Retina (tissue), 1 donor: ENCODE data around the gene HNRNPLL.
"Not testable (repeated sequence)": the region's sequence is repeated elsewhere in the genome, so short reads cannot be mapped to it uniquely, and the experiment has no call there.

ENCODE experiments used
- DNase-seq: peaks from one replicate; pipeline ENCODE4 v3.0.0-alpha.2; 2016

The HNRNPLL gene

GRCh38 chr2:38617301-38617700, 14.6 kb upstream of the HNRNPLL start:
- DNase-seq: no peak

DNA sequence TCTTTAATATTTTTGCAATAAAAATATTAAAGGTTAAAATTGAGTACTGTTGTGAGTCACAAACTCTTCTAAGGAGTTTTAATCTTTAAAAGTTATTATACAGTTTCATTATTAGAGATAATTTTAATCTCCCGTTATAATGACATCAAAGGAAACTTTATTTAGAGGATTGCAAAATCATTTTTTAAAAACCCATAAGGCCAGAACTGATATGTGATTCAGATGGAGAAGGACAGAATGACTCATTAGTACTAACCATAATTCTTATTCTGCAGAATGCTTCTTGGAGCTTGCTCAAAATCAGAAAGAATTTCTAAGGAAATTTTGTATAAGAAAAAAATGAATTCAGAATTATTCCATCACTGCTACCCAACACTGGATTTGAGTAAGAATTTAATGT, 12.5 kb upstream of the HNRNPLL start:
- DNase-seq: no peak

DNA sequence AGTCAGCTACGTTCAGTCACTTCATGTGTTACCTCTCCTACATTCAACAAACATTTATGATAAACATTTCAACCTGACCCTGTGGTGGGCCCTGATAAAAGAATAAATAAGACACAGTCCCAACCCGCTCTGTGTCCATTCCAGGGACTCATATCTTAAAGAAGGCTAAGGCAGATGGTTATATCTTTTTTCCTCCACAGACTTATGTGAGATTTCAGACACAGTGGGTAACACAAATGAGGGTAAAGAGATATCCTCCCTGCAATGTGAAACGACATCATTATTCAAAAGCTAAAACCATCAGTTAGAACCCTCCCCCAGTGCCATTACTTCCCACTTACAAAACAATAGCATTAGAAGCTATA, 11.1 kb upstream of the HNRNPLL start:
- no peak for DNase-seq

DNA sequence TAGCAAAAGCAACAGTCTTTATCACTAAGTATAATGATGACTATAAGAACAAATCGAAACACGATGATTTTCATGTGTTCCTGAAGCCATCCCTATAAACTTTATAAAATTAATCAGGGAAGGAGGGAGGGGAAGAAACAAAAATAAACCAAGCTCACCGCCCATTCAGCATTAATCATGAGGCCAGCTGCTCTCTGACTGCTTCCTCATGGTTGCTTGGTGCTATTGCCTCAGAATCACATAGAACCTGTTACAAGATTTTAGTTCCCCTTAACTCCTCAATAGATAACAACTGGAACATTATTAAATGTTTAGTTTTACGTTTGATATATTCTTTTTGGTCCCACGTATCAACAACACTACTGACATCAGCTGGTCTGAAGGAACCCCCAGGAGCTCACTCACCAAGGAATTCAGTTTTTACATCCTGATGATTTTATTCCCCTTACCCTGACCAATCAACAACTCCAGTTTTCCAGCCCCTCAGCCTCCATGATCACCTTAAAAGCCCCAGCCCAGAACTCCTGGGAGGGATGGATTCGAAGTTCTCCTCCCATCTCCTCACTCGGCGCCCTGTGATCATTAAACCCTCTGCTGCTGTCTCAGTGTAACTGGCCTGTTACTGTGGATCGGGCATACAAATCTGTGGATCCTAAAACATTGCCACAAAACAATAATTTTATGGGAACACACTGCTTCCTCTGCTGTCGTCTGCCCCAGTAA, 10.6 kb upstream of the HNRNPLL start:
- no peak for DNase-seq

GRCh38 chr2:38610851-38611801, 8.4 kb upstream of the HNRNPLL start:
- DNase-seq: no peak

DNA sequence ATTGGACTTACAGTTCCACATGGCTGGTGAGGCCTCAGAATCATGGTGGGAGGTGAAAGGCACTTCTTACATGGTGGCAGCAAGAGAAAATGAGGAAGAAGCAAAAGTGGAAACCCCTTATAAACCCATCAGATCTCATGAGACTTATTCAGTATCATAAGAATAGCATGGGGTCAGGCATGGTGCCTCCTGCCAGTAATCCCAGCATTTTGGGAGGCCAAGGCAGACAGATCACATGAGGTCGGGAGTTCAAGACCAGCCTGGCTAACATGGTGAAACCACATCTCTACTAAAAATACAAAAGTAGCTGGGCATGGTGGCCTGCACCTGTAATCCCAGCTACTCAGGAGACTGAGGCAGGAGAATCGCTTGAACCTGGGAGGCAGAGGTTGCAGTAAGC, 6.5 kb upstream of the HNRNPLL start:
- not testable (repeated sequence) for DNase-seq

- no peak for DNase-seq
Measured at GRCh38 chr2:38608755-38609154, 6.0 kb upstream of the HNRNPLL start.

DNA sequence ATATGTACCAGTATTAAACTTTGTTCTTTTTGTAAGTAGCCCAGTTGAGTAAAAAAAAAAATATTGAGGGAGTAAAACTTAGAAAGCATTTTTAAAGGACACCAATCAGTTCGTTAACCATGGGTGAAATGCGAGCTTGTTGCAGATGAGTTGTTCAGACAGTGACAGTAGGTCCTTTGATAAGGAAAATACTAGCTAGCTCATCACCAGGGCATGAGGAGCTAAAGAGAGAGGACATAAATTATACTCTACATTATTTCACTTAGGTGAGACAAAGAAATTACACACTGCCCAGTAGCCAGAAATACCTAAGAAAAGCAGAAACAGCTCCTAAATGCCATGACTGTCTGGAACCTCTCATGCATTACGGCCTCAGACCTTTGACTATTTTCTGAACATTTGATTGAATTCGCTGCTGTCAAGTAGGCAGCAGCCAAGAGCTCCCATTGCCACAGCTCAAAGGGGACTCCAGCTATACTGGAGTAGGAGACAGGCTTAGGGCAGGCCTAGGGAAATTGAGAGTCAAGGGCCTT, 2.6 kb upstream of the HNRNPLL start:
- no peak for DNase-seq

- DNase-seq: peak; percentile 93
Measured at GRCh38 chr2:38603402-38604290, 918 bp upstream of the HNRNPLL start.

DNA sequence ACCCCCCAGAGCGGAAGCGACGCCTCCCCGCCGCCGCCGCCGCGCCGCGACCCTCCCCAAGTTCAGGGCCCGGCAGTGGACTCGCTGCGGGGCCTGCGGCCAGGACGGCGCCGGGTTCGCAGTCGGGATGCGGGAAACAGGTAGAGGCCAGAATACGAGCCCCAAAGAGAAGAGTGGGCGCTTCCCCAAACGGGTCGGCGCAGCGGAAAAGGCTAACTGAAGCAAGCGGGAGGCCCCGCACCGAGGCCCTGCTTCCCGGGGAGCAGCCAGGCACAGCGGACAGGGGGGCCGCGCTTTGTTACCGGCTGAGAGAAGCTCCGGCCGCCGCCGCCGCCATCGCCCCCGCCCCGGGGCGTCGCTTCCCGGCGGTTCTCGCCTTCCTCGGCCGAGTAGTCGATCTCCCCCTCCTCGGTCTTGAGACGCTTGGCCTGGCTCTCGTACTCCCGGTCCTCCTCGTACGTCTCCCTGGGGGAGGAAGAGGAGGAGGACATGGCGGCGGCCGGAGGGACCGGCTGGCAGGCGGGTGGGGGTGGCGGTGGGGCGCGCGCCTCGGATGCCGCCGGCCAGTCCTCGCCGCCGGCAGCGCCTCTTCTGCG, 494 bp downstream of the HNRNPLL start:
- peak; percentile 91 for DNase-seq

- no peak for DNase-seq
Measured at GRCh38 chr2:38601463-38602135, 1.1 kb downstream of the HNRNPLL start.

GRCh38 chr2:38600921-38601455, 1.7 kb downstream of the HNRNPLL start:
- peak; percentile 16 for DNase-seq

- DNase-seq: peak; percentile 24
Measured at GRCh38 chr2:38600242-38600891, 2.4 kb downstream of the HNRNPLL start.

DNA sequence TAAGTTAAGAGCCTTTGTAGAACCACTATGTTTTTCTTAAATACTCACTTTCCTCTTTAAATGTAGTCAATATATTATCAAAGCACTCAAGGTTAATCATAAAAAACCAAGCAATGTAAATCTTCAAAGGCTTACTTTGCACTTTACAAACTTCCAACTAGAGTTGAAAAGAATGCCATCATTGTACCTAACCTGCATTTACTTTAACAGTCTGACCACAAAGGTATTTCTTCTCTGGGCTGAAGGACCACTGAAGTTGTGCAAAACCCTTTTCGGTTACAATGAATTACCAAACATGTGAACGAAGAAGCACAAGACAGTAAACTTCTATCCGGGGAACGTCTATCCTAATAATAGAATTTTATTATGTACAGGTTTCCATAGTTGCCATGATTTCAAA, 3.0 kb downstream of the HNRNPLL start:
- no peak for DNase-seq

DNA sequence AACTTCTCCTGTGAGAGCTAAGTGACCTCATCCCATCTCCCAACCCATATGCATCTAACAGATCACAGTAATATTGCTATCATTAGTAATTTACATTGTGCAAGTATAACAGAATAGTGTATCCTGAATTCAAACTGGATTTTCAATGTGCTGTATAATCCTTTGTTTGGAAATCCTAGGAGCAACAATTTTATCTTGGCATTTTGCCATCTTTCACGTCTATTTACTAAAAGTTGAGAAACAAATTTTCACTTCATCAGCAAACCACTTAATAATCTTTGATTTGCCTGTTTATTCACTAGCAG, 3.8 kb downstream of the HNRNPLL start:
- DNase-seq: no peak

DNA sequence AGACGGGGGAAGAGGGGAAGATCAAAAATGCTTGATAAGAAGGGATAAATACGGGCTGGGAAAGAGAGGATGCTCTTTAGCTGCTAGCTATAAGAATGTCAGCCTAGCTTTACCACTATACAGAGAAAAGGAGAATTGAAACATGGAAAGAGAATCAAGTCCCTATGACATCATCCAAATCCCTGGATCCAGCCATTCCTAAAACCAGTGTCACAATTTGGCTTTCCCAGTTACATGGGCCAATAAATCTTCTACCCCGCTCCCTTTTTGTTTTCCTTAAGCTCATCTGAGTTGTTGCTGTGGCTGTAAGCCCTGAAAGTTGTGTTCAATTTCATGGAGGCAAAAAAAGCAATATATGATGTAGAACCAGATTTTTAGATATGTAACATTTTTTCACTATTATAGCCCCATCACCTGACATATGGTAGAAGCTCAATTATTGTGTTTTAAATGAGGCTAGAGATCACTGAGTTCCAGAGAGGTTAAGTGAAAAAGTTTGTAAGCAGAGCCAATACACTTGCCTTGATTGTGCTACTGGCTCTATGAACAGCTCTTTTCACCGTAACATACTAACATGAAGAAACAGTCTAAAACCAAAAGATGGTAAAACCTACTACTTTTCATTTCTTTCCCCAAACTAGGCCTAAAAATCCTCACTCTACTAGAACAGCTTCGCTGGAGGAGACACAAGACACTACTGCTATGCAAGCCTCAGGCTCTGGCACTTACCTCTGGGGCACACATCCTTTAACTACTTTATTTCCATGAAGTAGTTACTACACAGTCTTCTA, 4.3 kb downstream of the HNRNPLL start:
- DNase-seq: no peak

- DNase-seq: no peak
Measured at GRCh38 chr2:38597115-38597514, 5.6 kb downstream of the HNRNPLL start.

- DNase-seq: no peak
Measured at GRCh38 chr2:38596229-38596628, 6.5 kb downstream of the HNRNPLL start.

DNA sequence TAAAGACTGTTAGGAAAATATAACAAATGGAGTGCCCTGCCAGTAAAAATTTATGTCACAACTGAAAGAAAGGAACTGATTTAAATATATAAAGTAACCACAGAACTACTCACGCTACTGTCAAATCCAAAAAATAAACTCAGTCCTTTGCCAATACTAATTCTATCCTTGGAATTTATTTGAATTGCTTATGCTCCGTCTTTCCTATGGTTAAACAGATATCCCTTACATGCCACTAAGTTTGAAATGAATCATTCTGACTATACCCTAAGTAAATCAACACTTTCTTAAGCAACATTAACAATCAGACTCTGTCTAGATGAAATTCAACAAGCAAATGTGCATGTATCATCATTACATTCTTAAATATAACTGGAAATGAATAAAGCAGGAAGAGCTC, 9.8 kb downstream of the HNRNPLL start:
- no peak for DNase-seq

DNA sequence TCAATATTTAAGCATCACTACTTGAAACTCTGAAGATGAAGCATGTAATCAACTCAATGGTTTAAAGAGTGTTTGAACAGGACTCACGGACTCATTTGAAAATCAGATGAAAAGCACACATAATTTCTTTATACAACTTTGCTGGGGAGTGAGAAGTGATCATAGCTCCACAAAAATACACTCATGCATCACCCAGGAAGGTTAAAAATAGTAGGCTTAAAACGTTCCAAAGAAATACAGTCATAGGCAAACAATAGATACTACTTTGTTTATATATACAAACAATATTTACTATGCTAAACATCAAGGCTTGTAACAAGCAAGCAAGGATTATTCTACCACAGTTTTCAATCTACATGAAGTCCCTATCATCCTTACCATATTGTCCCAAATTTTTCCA, 11.6 kb downstream of the HNRNPLL start:
- no peak for DNase-seq
